ENCODE results near the gene CNTN4. TPM values are rescaled to one million over a fixed set of nuclear protein-coding genes. Genes with fewer than 3 reads are reported as not detected.

The CNTN4 gene
- total and polyA plus RNA-seq, 4 donors = 29.2 to 88.0 (median 36.1) TPM

GRCh38 chr3:2727610-2728318, 629.1 kb downstream of the CNTN4 start:
- Histone ChIP-seq H3K4me3 (ENCODE audit: low read depth, low read length) (no peak overlapping the region), H3K4me1 (ENCODE audit: control insufficient read depth, insufficient read depth, low read length) (no peaks in the 10 kb centered on the region), H3K36me3 (ENCODE audit: control insufficient read depth, insufficient read depth, low read length) (no peaks in the 10 kb centered on the region), H3K27me3 (ENCODE audit: control insufficient read depth, insufficient read depth, low read length) (no peaks in the 10 kb centered on the region), H3K27ac (ENCODE audit: low read depth, low read length) (no peak overlapping the region), H3K9me3 (ENCODE audit: control insufficient read depth, insufficient read depth, low read length) (no peaks in the 10 kb centered on the region)
- WGBS (ENCODE audit: insufficient coverage) = 17% methylated on average over 2 of the region's 8 CpGs
- peak in 2 of 6 donors; percentile 33 to 57 for DNase-seq (ENCODE audit: low read depth in 4 of 6, low spot score in 6 of 6)

GRCh38 chr3:2731843-2732242, 633.2 kb downstream of the CNTN4 start:
- Histone ChIP-seq H3K27me3 (ENCODE audit: control insufficient read depth, insufficient read depth, low read length) (no peaks in the 10 kb centered on the region), H3K36me3 (ENCODE audit: control insufficient read depth, insufficient read depth, low read length) (no peaks in the 10 kb centered on the region), H3K27ac (ENCODE audit: low read depth, low read length) (no peak overlapping the region), H3K4me3 (ENCODE audit: low read depth, low read length) (no peak overlapping the region), H3K4me1 (ENCODE audit: control insufficient read depth, insufficient read depth, low read length) (no peaks in the 10 kb centered on the region), H3K9me3 (ENCODE audit: control insufficient read depth, insufficient read depth, low read length) (no peaks in the 10 kb centered on the region)
- DNase-seq (ENCODE audit: low read depth in 4 of 6, low spot score in 6 of 6) = no peak
- 88% methylated on average over 2 of the region's 2 CpGs for WGBS (ENCODE audit: insufficient coverage)

GRCh38 chr3:2735392-2735894, 636.8 kb downstream of the CNTN4 start:
- 70% methylated on average over 2 of the region's 7 CpGs for whole genome bisulfite sequencing (ENCODE audit: insufficient coverage)
- Histone ChIP-seq H3K9me3 (ENCODE audit: control insufficient read depth, insufficient read depth, low read length) (no peaks in the 10 kb centered on the region), H3K4me1 (ENCODE audit: control insufficient read depth, insufficient read depth, low read length) (no peaks in the 10 kb centered on the region), H3K27me3 (ENCODE audit: control insufficient read depth, insufficient read depth, low read length) (no peaks in the 10 kb centered on the region), H3K36me3 (ENCODE audit: control insufficient read depth, insufficient read depth, low read length) (no peaks in the 10 kb centered on the region), H3K27ac (ENCODE audit: low read depth, low read length) (no peak overlapping the region), H3K4me3 (ENCODE audit: low read depth, low read length) (no peak overlapping the region)
- DNase-seq (ENCODE audit: low read depth in 4 of 6, low spot score in 6 of 6) = peak in 1 of 6 donors; percentile 20

GRCh38 chr3:2741516-2741915, 642.9 kb downstream of the CNTN4 start:
- no peaks in the 10 kb centered on the region for H3K36me3 ChIP-seq (ENCODE audit: control insufficient read depth, insufficient read depth, low read length)
- H3K9me3 ChIP-seq (ENCODE audit: control insufficient read depth, insufficient read depth, low read length) = no peaks in the 10 kb centered on the region
- H3K4me3 ChIP-seq (ENCODE audit: low read depth, low read length) = no peak overlapping the region
- DNase-seq (ENCODE audit: low read depth in 4 of 6, low spot score in 6 of 6) = no peak
- no peak overlapping the region for H3K27ac ChIP-seq (ENCODE audit: low read depth, low read length)
- H3K27me3 ChIP-seq (ENCODE audit: control insufficient read depth, insufficient read depth, low read length) = no peaks in the 10 kb centered on the region
- no peaks in the 10 kb centered on the region for H3K4me1 ChIP-seq (ENCODE audit: control insufficient read depth, insufficient read depth, low read length)
- WGBS (ENCODE audit: insufficient coverage) = 17% methylated on average over 3 of the region's 3 CpGs

GRCh38 chr3:2765002-2765579, 666.4 kb downstream of the CNTN4 start:
- Histone ChIP-seq H3K4me1 (ENCODE audit: control insufficient read depth, insufficient read depth, low read length) (no peaks in the 10 kb centered on the region), H3K36me3 (ENCODE audit: control insufficient read depth, insufficient read depth, low read length) (no peaks in the 10 kb centered on the region), H3K27ac (ENCODE audit: low read depth, low read length) (no peak overlapping the region), H3K4me3 (ENCODE audit: low read depth, low read length) (no peak overlapping the region), H3K9me3 (ENCODE audit: control insufficient read depth, insufficient read depth, low read length) (no peaks in the 10 kb centered on the region), H3K27me3 (ENCODE audit: control insufficient read depth, insufficient read depth, low read length) (no peaks in the 10 kb centered on the region)
- WGBS (ENCODE audit: insufficient coverage) = 14% methylated on average over 4 of the region's 9 CpGs
- peak in 1 of 6 donors; percentile 85 for DNase-seq (ENCODE audit: low read depth in 4 of 6, low spot score in 6 of 6)

- no peaks in the 10 kb centered on the region for H3K9me3 ChIP-seq (ENCODE audit: control insufficient read depth, insufficient read depth, low read length)
- H3K4me3 ChIP-seq (ENCODE audit: low read depth, low read length) = no peak overlapping the region
- H3K4me1 ChIP-seq (ENCODE audit: control insufficient read depth, insufficient read depth, low read length) = no peaks in the 10 kb centered on the region
- H3K36me3 ChIP-seq (ENCODE audit: control insufficient read depth, insufficient read depth, low read length) = no peaks in the 10 kb centered on the region
- no peak overlapping the region for H3K27ac ChIP-seq (ENCODE audit: low read depth, low read length)
- peak in 1 of 6 donors; percentile 54 for DNase-seq (ENCODE audit: low read depth in 4 of 6, low spot score in 6 of 6)
- WGBS (ENCODE audit: insufficient coverage) = 30% methylated on average over 1 of the region's 2 CpGs
- H3K27me3 ChIP-seq (ENCODE audit: control insufficient read depth, insufficient read depth, low read length) = no peaks in the 10 kb centered on the region
Measured at GRCh38 chr3:2770451-2770850, 671.8 kb downstream of the CNTN4 start.

GRCh38 chr3:2771193-2771592, 672.5 kb downstream of the CNTN4 start:
- Histone ChIP-seq H3K36me3 (ENCODE audit: control insufficient read depth, insufficient read depth, low read length) (no peaks in the 10 kb centered on the region), H3K9me3 (ENCODE audit: control insufficient read depth, insufficient read depth, low read length) (no peaks in the 10 kb centered on the region), H3K27ac (ENCODE audit: low read depth, low read length) (no peak overlapping the region), H3K4me3 (ENCODE audit: low read depth, low read length) (no peak overlapping the region), H3K27me3 (ENCODE audit: control insufficient read depth, insufficient read depth, low read length) (no peaks in the 10 kb centered on the region), H3K4me1 (ENCODE audit: control insufficient read depth, insufficient read depth, low read length) (no peaks in the 10 kb centered on the region)
- DNase-seq (ENCODE audit: low read depth in 4 of 6, low spot score in 6 of 6) = no peak

- Histone ChIP-seq H3K4me1 (ENCODE audit: control insufficient read depth, insufficient read depth, low read length) (no peaks in the 10 kb centered on the region), H3K4me3 (ENCODE audit: low read depth, low read length) (no peak overlapping the region), H3K27me3 (ENCODE audit: control insufficient read depth, insufficient read depth, low read length) (no peaks in the 10 kb centered on the region), H3K36me3 (ENCODE audit: control insufficient read depth, insufficient read depth, low read length) (no peaks in the 10 kb centered on the region), H3K9me3 (ENCODE audit: control insufficient read depth, insufficient read depth, low read length) (no peaks in the 10 kb centered on the region), H3K27ac (ENCODE audit: low read depth, low read length) (no peak overlapping the region)
- 58% methylated on average over 5 of the region's 5 CpGs for WGBS (ENCODE audit: insufficient coverage)
- peak in 2 of 6 donors; percentile 36 to 63 for DNase-seq (ENCODE audit: low read depth in 4 of 6, low spot score in 6 of 6)
Measured at GRCh38 chr3:2771741-2772140, 673.1 kb downstream of the CNTN4 start.

GRCh38 chr3:2772803-2773202, 674.1 kb downstream of the CNTN4 start:
- no peak overlapping the region for H3K27ac ChIP-seq (ENCODE audit: low read depth, low read length)
- H3K27me3 ChIP-seq (ENCODE audit: control insufficient read depth, insufficient read depth, low read length) = no peaks in the 10 kb centered on the region
- no peak overlapping the region for H3K4me3 ChIP-seq (ENCODE audit: low read depth, low read length)
- H3K36me3 ChIP-seq (ENCODE audit: control insufficient read depth, insufficient read depth, low read length) = no peaks in the 10 kb centered on the region
- DNase-seq (ENCODE audit: low read depth in 4 of 6, low spot score in 6 of 6) = no peak
- H3K9me3 ChIP-seq (ENCODE audit: control insufficient read depth, insufficient read depth, low read length) = no peaks in the 10 kb centered on the region
- WGBS (ENCODE audit: insufficient coverage) = 91% methylated on average over 1 of the region's 1 CpG
- no peaks in the 10 kb centered on the region for H3K4me1 ChIP-seq (ENCODE audit: control insufficient read depth, insufficient read depth, low read length)
